ENCODE results near the gene PSMF1. TPM values are rescaled to one million over a fixed set of nuclear protein-coding genes. Genes with fewer than 3 reads are reported as not detected.
"Not testable (repeated sequence)": the region's sequence is repeated elsewhere in the genome, so short reads cannot be mapped to it uniquely, and the experiment has no call there.

Gene PSMF1
- total and polyA plus RNA-seq, 4 donors = 37.5 to 161 (median 68.2) TPM

- H3K36me3 ChIP-seq (ENCODE audit: control insufficient read depth in 4 of 4, insufficient read depth in 4 of 4, low read length in 4 of 4) = no peaks in the 10 kb centered on the region
- no peak overlapping the region for H3K27ac ChIP-seq (ENCODE audit: low read depth in 1 of 2, low read length in 1 of 2)
- H3K4me1 ChIP-seq (ENCODE audit: control insufficient read depth in 5 of 5, insufficient read depth in 5 of 5, low read length in 5 of 5) = peaks cover 0 to 4% (median 0%) of the 10 kb centered on the region in 5 donors
- no peak overlapping the region for H3K4me3 ChIP-seq
- DNase-seq (no peak), ATAC-seq (ENCODE audit: insufficient read depth, low FRiP score) (no peak)
- no peak for TF ChIP-seq CTCF (IDR thresholded peaks at IDR 0.05; ENCODE audit: control extremely low read depth, extremely low read depth)
- H3K27me3 ChIP-seq (ENCODE audit: control insufficient read depth in 3 of 3, insufficient read depth in 3 of 3, low read length in 2 of 3) = peaks cover 0 to 7% (median 5%) of the 10 kb centered on the region in 3 donors
- H3K9me3 ChIP-seq (ENCODE audit: control insufficient read depth in 4 of 4, insufficient read depth in 3 of 4, low read length in 3 of 4) = no peaks in the 10 kb centered on the region
- 56 to 69% methylated on average over 11 of the region's 11 CpGs for WGBS, 2 donors
- H3K9ac ChIP-seq (ENCODE audit: insufficient read depth in 1 of 2, low read length in 2 of 2) = no peak overlapping the region
These were observed 97.2 kb downstream of the PSMF1 start for GRCh38 chr20:1215386-1216170.

GRCh38 chr20:1216527-1217427, 98.4 kb downstream of the PSMF1 start:
- not testable (repeated sequence) for H3K36me3 ChIP-seq (ENCODE audit: control insufficient read depth in 4 of 4, insufficient read depth in 4 of 4, low read length in 4 of 4); H3K4me1 ChIP-seq (ENCODE audit: control insufficient read depth in 5 of 5, insufficient read depth in 5 of 5, low read length in 5 of 5); H3K27ac ChIP-seq (ENCODE audit: low read depth in 1 of 2, low read length in 1 of 2); H3K4me3 ChIP-seq; H3K9me3 ChIP-seq (ENCODE audit: control insufficient read depth in 4 of 4, insufficient read depth in 3 of 4, low read length in 3 of 4); DNase-seq; H3K9ac ChIP-seq (ENCODE audit: insufficient read depth in 1 of 2, low read length in 2 of 2); ATAC-seq (ENCODE audit: insufficient read depth, low FRiP score); H3K27me3 ChIP-seq (ENCODE audit: control insufficient read depth in 3 of 3, insufficient read depth in 3 of 3, low read length in 2 of 3)
- WGBS, 2 donors = 76 to 86% methylated on average over 19 of the region's 19 CpGs

Other genes with a start within 250 kb of the PSMF1 start
- gene ANGPT4, start 202.3 kb upstream of the PSMF1 start, total RNA-seq = under 1 TPM in 1 of 2 donors, not detected in 1; 0.67 TPM
- gene ANGPT4, start 202.3 kb upstream of the PSMF1 start, polyA plus RNA-seq = under 1 TPM; 0.02 to 0.65 TPM
- 1 to 10 TPM in 1 of 2 donors, under 1 TPM in 1; 1.00 to 7.4 TPM for gene RSPO4, start 116.3 kb upstream of the PSMF1 start, total RNA-seq
- 1 to 10 TPM; 2.4 to 2.6 TPM for gene RSPO4, start 116.3 kb upstream of the PSMF1 start, polyA plus RNA-seq
- 10 to 100 TPM in 1 of 2 donors, 1 to 10 TPM in 1; 5.0 to 10.9 TPM for gene TMEM74B, start 66.4 kb downstream of the PSMF1 start, total RNA-seq
- gene TMEM74B, start 66.4 kb downstream of the PSMF1 start, polyA plus RNA-seq = 10 to 100 TPM in 1 of 2 donors, 1 to 10 TPM in 1; 2.3 to 10.3 TPM
- 1 to 10 TPM in 1 of 2 donors, under 1 TPM in 1; 0.37 to 1.0 TPM for gene C20orf202, start 84.9 kb downstream of the PSMF1 start, total RNA-seq
- gene C20orf202, start 84.9 kb downstream of the PSMF1 start, polyA plus RNA-seq = under 1 TPM; 0.11 to 0.39 TPM
- under 1 TPM in 1 of 2 donors, not detected in 1; 0.23 TPM for gene RAD21L1, start 107.4 kb downstream of the PSMF1 start, total RNA-seq
- under 1 TPM in 1 of 2 donors, not detected in 1; 0.02 TPM for gene RAD21L1, start 107.4 kb downstream of the PSMF1 start, polyA plus RNA-seq
- 1 to 10 TPM; 1.6 to 3.3 TPM for gene SNPH, start 147.7 kb downstream of the PSMF1 start, total RNA-seq
- 1 to 10 TPM; 1.2 to 2.6 TPM for gene SNPH, start 147.7 kb downstream of the PSMF1 start, polyA plus RNA-seq
- 10 to 100 TPM in 1 of 2 donors, 1 to 10 TPM in 1; 3.5 to 10.9 TPM for gene SDCBP2, start 210.5 kb downstream of the PSMF1 start, total RNA-seq
- gene SDCBP2, start 210.5 kb downstream of the PSMF1 start, polyA plus RNA-seq = 10 to 100 TPM; 14.2 to 18.1 TPM